ENCODE measurements around the gene ARHGAP8. TPM values are rescaled to one million over a fixed set of nuclear protein-coding genes. Genes with fewer than 3 reads are reported as not detected.
A peak's percentile ranks its signal among the peaks of the same experiment; 100 is the strongest.

ARHGAP8 gene
- total and polyA plus RNA-seq, 2 experiments from 2014 or later: 62.8 to 64.9 TPM

DNA sequence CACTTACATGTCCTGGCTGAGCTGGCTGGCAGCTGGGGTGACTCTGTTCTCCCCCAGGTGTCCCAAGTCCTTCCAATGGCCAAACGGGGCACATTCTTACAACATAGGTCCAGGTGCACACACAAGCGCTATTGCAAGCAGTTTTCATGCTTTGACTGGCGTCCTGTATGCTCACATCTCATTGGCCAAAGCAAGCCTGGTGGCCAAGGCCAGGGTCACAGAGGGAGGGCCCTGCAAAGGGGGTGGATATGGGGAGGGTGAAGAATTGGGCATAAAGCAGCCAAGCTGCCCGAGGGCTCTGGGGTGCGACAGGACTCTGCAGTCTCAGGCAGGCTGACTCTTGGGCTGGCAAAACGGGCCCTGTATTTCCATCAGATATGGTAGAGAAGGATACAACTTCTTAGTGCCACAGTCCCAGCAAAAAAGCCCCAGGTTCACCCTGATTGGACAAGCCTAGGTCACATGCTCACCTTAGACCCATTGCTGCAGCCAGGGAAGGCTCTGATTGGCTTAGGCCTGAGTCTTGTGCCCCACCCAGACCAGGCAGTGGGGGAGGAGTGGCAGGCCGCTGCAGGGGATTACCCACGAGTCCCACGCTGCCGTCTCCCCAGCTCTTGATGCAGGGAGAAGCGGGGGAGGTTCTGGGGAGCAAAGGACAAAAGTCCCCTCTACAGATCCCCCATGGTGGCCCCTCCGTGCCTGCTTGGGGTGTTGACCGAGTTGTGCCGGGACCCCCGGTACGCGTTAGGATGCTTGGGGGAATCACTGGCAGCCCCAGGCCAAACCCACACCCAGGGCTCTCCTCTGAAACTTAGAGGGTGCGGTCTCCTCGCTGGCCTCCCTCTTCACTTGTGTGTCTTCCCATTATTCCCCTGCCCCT is 110.8 kb downstream of the ARHGAP8 start:
- Histone ChIP-seq H3K4me2 (no peak overlapping the region), H4K20me1 (replicated peaks; ENCODE audit: insufficient read depth) (no peaks in the 10 kb centered on the region), H3F3A (replicated peaks; ENCODE audit: low read depth) (no peaks in the 10 kb centered on the region), H3K9me2 (ENCODE audit: insufficient read depth) (no peaks in the 10 kb centered on the region), H3K36me3 (ENCODE audit: insufficient read depth) (no peaks in the 10 kb centered on the region), H2AFZ (no peak overlapping the region), H3K4me1 (ENCODE audit: insufficient read depth) (no peaks in the 10 kb centered on the region), H3K27ac (ENCODE audit: low read depth) (no peak overlapping the region), H3K27me3 (ENCODE audit: insufficient read depth) (no peaks in the 10 kb centered on the region), H3K4me3 (no peak overlapping the region), H3K79me2 (replicated peaks; ENCODE audit: insufficient read depth) (no peaks in the 10 kb centered on the region)
- peaks cover 28% of the 10 kb centered on the region for H3K36me3 Mint-ChIP-seq (ENCODE audit: low read depth)
- TF ChIP-seq JUNB (IDR thresholded peaks at IDR 0.05; ENCODE audit: unreplicated experiment): no peak
- TF ChIP-seq ZNF331 (CRISPR knock-in tag; IDR thresholded peaks at IDR 0.05; ENCODE audit: low read depth): no peak
- TF ChIP-seq, protein P1, sequence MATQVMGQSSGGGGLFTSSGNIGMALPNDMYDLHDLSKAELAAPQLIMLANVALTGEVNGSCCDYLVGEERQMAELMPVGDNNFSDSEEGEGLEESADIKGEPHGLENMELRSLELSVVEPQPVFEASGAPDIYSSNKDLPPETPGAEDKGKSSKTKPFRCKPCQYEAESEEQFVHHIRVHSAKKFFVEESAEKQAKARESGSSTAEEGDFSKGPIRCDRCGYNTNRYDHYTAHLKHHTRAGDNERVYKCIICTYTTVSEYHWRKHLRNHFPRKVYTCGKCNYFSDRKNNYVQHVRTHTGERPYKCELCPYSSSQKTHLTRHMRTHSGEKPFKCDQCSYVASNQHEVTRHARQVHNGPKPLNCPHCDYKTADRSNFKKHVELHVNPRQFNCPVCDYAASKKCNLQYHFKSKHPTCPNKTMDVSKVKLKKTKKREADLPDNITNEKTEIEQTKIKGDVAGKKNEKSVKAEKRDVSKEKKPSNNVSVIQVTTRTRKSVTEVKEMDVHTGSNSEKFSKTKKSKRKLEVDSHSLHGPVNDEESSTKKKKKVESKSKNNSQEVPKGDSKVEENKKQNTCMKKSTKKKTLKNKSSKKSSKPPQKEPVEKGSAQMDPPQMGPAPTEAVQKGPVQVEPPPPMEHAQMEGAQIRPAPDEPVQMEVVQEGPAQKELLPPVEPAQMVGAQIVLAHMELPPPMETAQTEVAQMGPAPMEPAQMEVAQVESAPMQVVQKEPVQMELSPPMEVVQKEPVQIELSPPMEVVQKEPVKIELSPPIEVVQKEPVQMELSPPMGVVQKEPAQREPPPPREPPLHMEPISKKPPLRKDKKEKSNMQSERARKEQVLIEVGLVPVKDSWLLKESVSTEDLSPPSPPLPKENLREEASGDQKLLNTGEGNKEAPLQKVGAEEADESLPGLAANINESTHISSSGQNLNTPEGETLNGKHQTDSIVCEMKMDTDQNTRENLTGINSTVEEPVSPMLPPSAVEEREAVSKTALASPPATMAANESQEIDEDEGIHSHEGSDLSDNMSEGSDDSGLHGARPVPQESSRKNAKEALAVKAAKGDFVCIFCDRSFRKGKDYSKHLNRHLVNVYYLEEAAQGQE (IDR thresholded peaks at IDR 0.05; ENCODE audit: unreplicated experiment): no peak
- no peak for TF ChIP-seq POLR2AphosphoS5 (IDR thresholded peaks at IDR 0.05; ENCODE audit: low read depth)
- no peak for TF ChIP-seq STAT1 (IDR thresholded peaks at IDR 0.05; ENCODE audit: unreplicated experiment)
- peaks cover 14% of the 10 kb centered on the region for H3K27me3 Mint-ChIP-seq (ENCODE audit: insufficient read depth, low read depth, poor library complexity)
- no peaks in the 10 kb centered on the region; the same call in 2 of the 3 replicates for H3K9me3 Mint-ChIP-seq
- H3K4me3 Mint-ChIP-seq: no peak overlapping the region
- peaks cover 4% of the 10 kb centered on the region; the same call in 2 of the 3 replicates for H3K4me1 Mint-ChIP-seq
- DNase-seq (ENCODE audit: low spot score): peak; percentile 48
- ATAC-seq: peak; percentile 75
- no peak overlapping the region for H3K27ac Mint-ChIP-seq

DNA sequence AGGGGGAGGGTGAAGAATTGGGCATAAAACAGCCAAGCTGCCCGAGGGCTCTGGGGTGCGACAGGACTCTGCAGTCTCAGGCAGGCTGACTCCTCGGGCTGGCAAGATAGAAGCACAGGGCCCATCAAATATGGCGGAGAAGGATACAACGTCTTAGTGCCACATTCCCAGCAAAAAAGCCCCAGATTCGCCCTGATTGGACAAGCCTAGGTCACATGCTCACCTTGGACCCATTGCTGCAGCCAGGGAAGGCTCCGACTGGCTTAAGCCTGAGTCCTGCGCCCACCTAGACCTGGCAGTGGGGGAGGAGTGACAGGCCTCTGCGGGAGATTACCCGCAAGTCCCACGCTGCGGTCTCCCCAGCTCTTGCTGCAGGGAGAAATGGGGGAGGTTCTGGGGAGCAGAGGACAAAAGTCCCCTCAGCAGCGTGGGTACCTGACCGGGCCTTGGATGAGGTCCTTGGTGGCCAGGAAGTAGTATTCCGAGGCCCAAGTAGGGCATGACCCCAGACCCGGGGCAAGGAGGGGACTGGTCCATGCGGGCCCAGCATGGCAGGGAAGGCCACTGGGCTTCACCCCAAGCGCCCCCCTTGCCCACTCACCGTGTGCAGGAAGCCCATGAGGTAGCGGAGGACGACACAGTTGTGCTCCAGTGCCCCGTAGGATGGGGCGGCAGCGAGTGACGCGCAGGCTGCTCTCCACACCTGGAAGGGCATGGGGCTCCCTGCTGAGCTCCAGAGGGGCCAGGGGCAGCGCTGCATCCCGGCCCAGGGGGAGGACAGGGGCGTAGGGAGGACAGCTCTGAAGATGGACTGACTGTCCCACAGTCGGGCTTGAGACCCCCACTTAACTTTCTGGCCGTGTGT is 113.0 kb downstream of the ARHGAP8 start:
- no peaks in the 10 kb centered on the region for H3K79me2 ChIP-seq (replicated peaks; ENCODE audit: insufficient read depth)
- Mint-ChIP-seq H3K4me1 (peaks cover 13% of the 10 kb centered on the region), H3K9me3 (no peaks in the 10 kb centered on the region; the same call in 2 of the 3 replicates), H3K36me3 (ENCODE audit: low read depth) (peaks cover 25% of the 10 kb centered on the region), H3K27ac (no peak overlapping the region), H3K27me3 (ENCODE audit: insufficient read depth, low read depth, poor library complexity) (peaks cover 19% of the 10 kb centered on the region), H3K4me3 (no peak overlapping the region)
- DNase-seq (ENCODE audit: low spot score) (peak; percentile 25), ATAC-seq (no peak)
- no peaks in the 10 kb centered on the region for H4K20me1 ChIP-seq (replicated peaks; ENCODE audit: insufficient read depth)
- no peaks in the 10 kb centered on the region for H3K36me3 ChIP-seq (ENCODE audit: insufficient read depth)
- H2AFZ ChIP-seq: no peak overlapping the region
- no peaks in the 10 kb centered on the region for H3K27me3 ChIP-seq (ENCODE audit: insufficient read depth)
- no peak overlapping the region for H3K4me3 ChIP-seq
- no peaks in the 10 kb centered on the region for H3F3A ChIP-seq (replicated peaks; ENCODE audit: low read depth)
- peaks cover under 1% of the 10 kb centered on the region; the same call in 1 of the 2 replicates for H3K4me1 ChIP-seq (ENCODE audit: insufficient read depth)
- H3K4me2 ChIP-seq: no peak overlapping the region
- H3K27ac ChIP-seq (ENCODE audit: low read depth): no peak overlapping the region
- no peaks in the 10 kb centered on the region for H3K9me2 ChIP-seq (ENCODE audit: insufficient read depth)
- TF ChIP-seq ZNF114 (CRISPR knock-in tag; IDR thresholded peaks at IDR 0.05): no peak
- TF ChIP-seq, protein P1 (IDR thresholded peaks at IDR 0.05; ENCODE audit: unreplicated experiment): no peak
- TF ChIP-seq, protein P2, sequence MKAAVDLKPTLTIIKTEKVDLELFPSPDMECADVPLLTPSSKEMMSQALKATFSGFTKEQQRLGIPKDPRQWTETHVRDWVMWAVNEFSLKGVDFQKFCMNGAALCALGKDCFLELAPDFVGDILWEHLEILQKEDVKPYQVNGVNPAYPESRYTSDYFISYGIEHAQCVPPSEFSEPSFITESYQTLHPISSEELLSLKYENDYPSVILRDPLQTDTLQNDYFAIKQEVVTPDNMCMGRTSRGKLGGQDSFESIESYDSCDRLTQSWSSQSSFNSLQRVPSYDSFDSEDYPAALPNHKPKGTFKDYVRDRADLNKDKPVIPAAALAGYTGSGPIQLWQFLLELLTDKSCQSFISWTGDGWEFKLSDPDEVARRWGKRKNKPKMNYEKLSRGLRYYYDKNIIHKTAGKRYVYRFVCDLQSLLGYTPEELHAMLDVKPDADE (IDR thresholded peaks at IDR 0.05): no peak
